T-helper 1 cell treated with Interleukin-12 subunit alpha and Interleukin-12 subunit beta and Interleukin-4 antibody, amounts not matched to agents 30 μg/mL and 1 μg/mL, for 36 hours (primary cell): ENCODE data around the gene RPP25L.

Experiments used
- H3K27ac Mint-ChIP-seq: one replicate; pipeline ENCODE4 v1.8.0; 2021; ENCODE audit warnings: mild to moderate bottlenecking, mixed read lengths
- H3K27me3 Mint-ChIP-seq: one replicate; pipeline ENCODE4 v1.8.0; 2021; ENCODE audit warnings: low read depth, mixed read lengths
- H3K36me3 Mint-ChIP-seq: one replicate; pipeline ENCODE4 v1.8.0; 2021; ENCODE audit warnings: low read depth, mixed read lengths
- H3K4me1 Mint-ChIP-seq: one replicate; pipeline ENCODE4 v1.8.0; 2021; ENCODE audit warnings: low read depth, mixed read lengths
- H3K4me3 Mint-ChIP-seq: one replicate; pipeline ENCODE4 v1.8.0; 2021; ENCODE audit warnings: mild to moderate bottlenecking, moderate library complexity, mixed read lengths
- H3K9me3 Mint-ChIP-seq: one replicate; pipeline ENCODE4 v1.8.0; 2021; ENCODE audit warnings: mixed read lengths

Gene RPP25L

GRCh38 chr9:34606905-34607304 lies 5.0 kb downstream of the RPP25L start:
- Mint-ChIP-seq H3K36me3 (no peaks in the 10 kb centered on the region), H3K27ac (no peak overlapping the region), H3K4me3 (no peak overlapping the region), H3K4me1 (peaks cover 6% of the 10 kb centered on the region), H3K27me3 (peaks cover 14% of the 10 kb centered on the region), H3K9me3 (no peaks in the 10 kb centered on the region)

GRCh38 chr9:34606190-34606589 lies 5.7 kb downstream of the RPP25L start:
- H3K9me3 Mint-ChIP-seq, result no peaks in the 10 kb centered on the region
- H3K4me1 Mint-ChIP-seq, result peaks cover under 1% of the 10 kb centered on the region
- H3K27me3 Mint-ChIP-seq, result peaks cover 21% of the 10 kb centered on the region
- H3K36me3 Mint-ChIP-seq, result no peaks in the 10 kb centered on the region
- no peak overlapping the region for H3K27ac Mint-ChIP-seq
- H3K4me3 Mint-ChIP-seq, result no peak overlapping the region

GRCh38 chr9:34603610-34604231 lies 8.2 kb downstream of the RPP25L start:
- peaks cover 25% of the 10 kb centered on the region for H3K27me3 Mint-ChIP-seq
- H3K4me1 Mint-ChIP-seq, result no peaks in the 10 kb centered on the region
- H3K27ac Mint-ChIP-seq, result no peak overlapping the region

GRCh38 chr9:34601937-34602573 lies 9.8 kb downstream of the RPP25L start:
- no peak overlapping the region for H3K4me3 Mint-ChIP-seq
- H3K27me3 Mint-ChIP-seq, result peaks cover 25% of the 10 kb centered on the region
- no peaks in the 10 kb centered on the region for H3K36me3 Mint-ChIP-seq
- H3K4me1 Mint-ChIP-seq, result no peaks in the 10 kb centered on the region
- no peaks in the 10 kb centered on the region for H3K9me3 Mint-ChIP-seq
- H3K27ac Mint-ChIP-seq, result no peak overlapping the region

More at GRCh38 chr9:34603610-34604231, 8.2 kb downstream of the RPP25L start:
- no peak overlapping the region for H3K4me3 Mint-ChIP-seq
- H3K9me3 Mint-ChIP-seq, result no peaks in the 10 kb centered on the region
- no peaks in the 10 kb centered on the region for H3K36me3 Mint-ChIP-seq

GRCh38 chr9:34600908-34601307 lies 11.0 kb downstream of the RPP25L start:
- Mint-ChIP-seq H3K9me3 (no peaks in the 10 kb centered on the region), H3K36me3 (no peaks in the 10 kb centered on the region), H3K4me1 (no peaks in the 10 kb centered on the region), H3K27ac (no peak overlapping the region), H3K4me3 (no peak overlapping the region), H3K27me3 (peaks cover 30% of the 10 kb centered on the region)

GRCh38 chr9:34599546-34599945 lies 12.4 kb downstream of the RPP25L start:
- H3K27ac Mint-ChIP-seq, result no peak overlapping the region
- peaks cover 27% of the 10 kb centered on the region for H3K27me3 Mint-ChIP-seq

GRCh38 chr9:34594177-34594576 lies 17.7 kb downstream of the RPP25L start:
- Mint-ChIP-seq H3K4me3 (no peak overlapping the region), H3K9me3 (no peaks in the 10 kb centered on the region), H3K36me3 (no peaks in the 10 kb centered on the region), H3K27me3 (peaks cover 52% of the 10 kb centered on the region), H3K4me1 (peaks cover 11% of the 10 kb centered on the region), H3K27ac (no peak overlapping the region)

More at GRCh38 chr9:34599546-34599945, 12.4 kb downstream of the RPP25L start:
- H3K36me3 Mint-ChIP-seq, result no peaks in the 10 kb centered on the region
- H3K9me3 Mint-ChIP-seq, result no peaks in the 10 kb centered on the region
- H3K4me1 Mint-ChIP-seq, result no peaks in the 10 kb centered on the region
- no peak overlapping the region for H3K4me3 Mint-ChIP-seq

GRCh38 chr9:34592895-34593601 lies 18.8 kb downstream of the RPP25L start:
- H3K36me3 Mint-ChIP-seq, result no peaks in the 10 kb centered on the region
- no peak overlapping the region for H3K27ac Mint-ChIP-seq
- H3K27me3 Mint-ChIP-seq, result peaks cover 62% of the 10 kb centered on the region
- peaks cover 17% of the 10 kb centered on the region for H3K4me1 Mint-ChIP-seq
- H3K9me3 Mint-ChIP-seq, result no peaks in the 10 kb centered on the region
- peak overlapping the region; percentile 52 for H3K4me3 Mint-ChIP-seq

GRCh38 chr9:34591917-34592866 lies 19.7 kb downstream of the RPP25L start:
- peaks cover 71% of the 10 kb centered on the region for H3K27me3 Mint-ChIP-seq
- H3K4me1 Mint-ChIP-seq, result peaks cover 17% of the 10 kb centered on the region
- H3K4me3 Mint-ChIP-seq, result peak overlapping the region; percentile 52
- no peak overlapping the region for H3K27ac Mint-ChIP-seq
- H3K36me3 Mint-ChIP-seq, result no peaks in the 10 kb centered on the region
- no peaks in the 10 kb centered on the region for H3K9me3 Mint-ChIP-seq

- Mint-ChIP-seq H3K36me3 (no peaks in the 10 kb centered on the region), H3K4me3 (peak overlapping the region; percentile 37), H3K9me3 (no peaks in the 10 kb centered on the region), H3K27ac (no peak overlapping the region), H3K4me1 (peaks cover 17% of the 10 kb centered on the region), H3K27me3 (peaks cover 78% of the 10 kb centered on the region)
Observed at GRCh38 chr9:34591248-34591916, 20.5 kb downstream of the RPP25L start.

- H3K9me3 Mint-ChIP-seq, result no peaks in the 10 kb centered on the region
- peak overlapping the region; percentile 37 for H3K4me3 Mint-ChIP-seq
- peaks cover 81% of the 10 kb centered on the region for H3K27me3 Mint-ChIP-seq
- H3K27ac Mint-ChIP-seq, result no peak overlapping the region
- peaks cover 17% of the 10 kb centered on the region for H3K4me1 Mint-ChIP-seq
- no peaks in the 10 kb centered on the region for H3K36me3 Mint-ChIP-seq
Observed at GRCh38 chr9:34590381-34591247, 21.3 kb downstream of the RPP25L start.

GRCh38 chr9:34589636-34590380 lies 22.1 kb downstream of the RPP25L start, which contains the start of gene CNTFR:
Gene CNTFR, minus strand, starts transcription at chr9:34589724. Its CDS starts 20,743 bp downstream, at chr9:34568981.
- Mint-ChIP-seq H3K36me3 (no peaks in the 10 kb centered on the region), H3K27ac (peak within 1 kb of the TSS; percentile 36), H3K9me3 (no peaks in the 10 kb centered on the region), H3K4me1 (peaks cover 17% of the 10 kb centered on the region), H3K27me3 (peaks cover 86% of the 10 kb centered on the region), H3K4me3 (peak within 1 kb of the TSS; percentile 37)
